BLaER1 treated with 17β-estradiol and CSF1 and Interleukin-3, amounts not matched to agents 10 nM and 100 nM (cell line): Measurements from ENCODE around the gene MST1.
A peak's percentile ranks its signal among the peaks of the same experiment; 100 is the strongest.

Experiments
- H3K27ac ChIP-seq, 11 experiments: shearing (Covaris generic); formaldehyde crosslinking; 2 replicates each; pipeline ENCODE4 v1.8.1; 2022
- H3K27me3 ChIP-seq, 11 experiments: shearing (Covaris generic); formaldehyde crosslinking; 2 replicates each; pipeline ENCODE4 v1.8.1; 2022
- H3K36me3 ChIP-seq, 11 experiments: shearing (Covaris generic); formaldehyde crosslinking; 2 replicates each; pipeline ENCODE4 v1.8.1; 2022
- H3K4me1 ChIP-seq, 10 experiments: shearing (Covaris generic); formaldehyde crosslinking; 2 replicates each; pipeline ENCODE4 v1.8.1; 2022
- H3K4me2 ChIP-seq, 11 experiments: shearing (Covaris generic); formaldehyde crosslinking; 2 replicates each; pipeline ENCODE4 v1.8.1; 2022
- H3K4me3 ChIP-seq, 10 experiments: shearing (Covaris generic); formaldehyde crosslinking; 2 replicates each; pipeline ENCODE4 v1.8.1; 2022
- H3K9ac ChIP-seq, 11 experiments: shearing (Covaris generic); formaldehyde crosslinking; 2 replicates each; pipeline ENCODE4 v1.8.1; 2022
- H3K9me3 ChIP-seq, 11 experiments: shearing (Covaris generic); formaldehyde crosslinking; replicated peaks in 1 of 11; 2 replicates each; pipeline ENCODE4 v1.8.1; 2022
- H4K20me1 ChIP-seq, 11 experiments: shearing (Covaris generic); formaldehyde crosslinking; 2 replicates each; pipeline ENCODE4 v1.8.1; 2022
- Cebpa-rat ChIP-seq, 11 experiments: shearing (Covaris generic); IDR thresholded peaks; 2 replicates each; pipeline ENCODE4 v1.8.1; 2022

MST1 gene

GRCh38 chr3:49716169-49716568 lies 26.9 kb upstream of the MST1 start:
- peak overlapping the region in 1 of 11 experiments; percentile 51; a peak in 2 of 22 replicates for H3K27ac ChIP-seq
- peak overlapping the region in 10 of 11 experiments; percentile 79 to 100 (median 98); a peak in 17 of 22 replicates for H3K4me2 ChIP-seq
- H3K4me3 ChIP-seq = no peak overlapping the region
- TF ChIP-seq Cebpa-rat (IDR thresholded peaks at IDR 0.05) = no peak
- peaks cover 0 to 4% (median 0%) of the 10 kb centered on the region in 11 experiments; a peak in 3 of 22 replicates for H3K27me3 ChIP-seq
- peaks cover 0 to 63% (median 30%) of the 10 kb centered on the region in 11 experiments; a peak in 19 of 22 replicates for H4K20me1 ChIP-seq
- peak overlapping the region in 3 of 11 experiments; percentile 51 to 59 (median 52); a peak in 3 of 22 replicates for H3K9ac ChIP-seq
- H3K4me1 ChIP-seq = peaks cover 51 to 81% (median 74%) of the 10 kb centered on the region in 10 experiments
- peaks cover 10 to 43% (median 27%) of the 10 kb centered on the region in 11 experiments for H3K36me3 ChIP-seq
- no peaks in the 10 kb centered on the region for H3K9me3 ChIP-seq

GRCh38 chr3:49715611-49716121 lies 26.4 kb upstream of the MST1 start:
- TF ChIP-seq Cebpa-rat (IDR thresholded peaks at IDR 0.05) = no peak
- Histone ChIP-seq H4K20me1 (peaks cover 0 to 58% (median 25%) of the 10 kb centered on the region in 11 experiments; a peak in 19 of 22 replicates), H3K27ac (no peak overlapping the region), H3K27me3 (peaks cover 0 to 4% (median 0%) of the 10 kb centered on the region in 11 experiments; a peak in 3 of 22 replicates), H3K4me1 (peaks cover 51 to 86% (median 79%) of the 10 kb centered on the region in 10 experiments), H3K9ac (0 out of 22 replicates have a peak overlapping the region, but pooled peaks of 2 of the 11 experiments have one; percentile 51 to 52), H3K36me3 (peaks cover 5 to 43% (median 22%) of the 10 kb centered on the region in 11 experiments), H3K4me3 (no peak overlapping the region), H3K4me2 (peak overlapping the region in 2 of 11 experiments; percentile 98 to 99; a peak in 1 of 22 replicates), H3K9me3 (no peaks in the 10 kb centered on the region)

DNA sequence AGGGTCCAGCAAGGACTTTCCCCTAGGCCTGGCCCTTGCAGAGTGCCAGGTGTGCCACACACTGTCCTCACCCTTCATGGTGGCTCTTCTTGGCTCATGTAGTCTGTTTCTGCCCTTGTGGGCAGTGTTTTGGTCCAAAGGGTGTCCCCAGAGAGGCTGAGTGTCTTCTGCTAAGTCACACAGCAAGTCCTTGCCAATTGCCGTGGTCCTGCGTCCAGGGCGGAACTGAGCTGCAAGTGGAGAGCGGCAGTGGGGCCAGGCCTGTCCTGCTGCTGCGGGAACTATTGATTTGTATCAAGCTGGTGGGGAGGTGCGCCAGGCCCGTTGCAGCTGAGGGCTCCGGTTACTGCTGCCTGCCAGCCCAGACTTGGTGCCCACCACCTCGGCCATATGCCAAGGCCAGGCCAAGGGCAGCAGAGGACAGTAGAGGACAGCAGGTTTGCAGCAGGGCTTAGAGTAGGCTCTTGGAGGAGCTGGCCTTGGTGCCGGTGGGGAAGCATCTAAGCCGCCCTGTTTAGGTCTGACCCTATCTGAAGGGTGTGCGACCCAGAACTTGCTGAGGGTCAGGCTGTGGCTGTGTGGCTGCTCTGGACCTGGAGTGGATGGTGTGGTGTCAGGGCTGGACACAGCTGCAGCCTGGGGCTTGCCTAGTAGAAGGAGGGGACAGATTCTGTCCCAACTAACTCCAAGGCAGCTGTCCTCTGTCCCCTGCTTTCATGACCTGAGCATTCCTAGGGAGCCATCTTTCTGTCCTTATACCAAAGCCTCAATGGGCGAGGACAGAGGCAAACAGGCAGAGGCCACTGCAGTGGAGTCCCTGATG lies 25.7 kb upstream of the MST1 start:
- Histone ChIP-seq H3K9ac (no peak overlapping the region), H4K20me1 (peaks cover 0 to 51% (median 18%) of the 10 kb centered on the region in 11 experiments; a peak in 19 of 22 replicates), H3K27me3 (peaks cover 0 to 4% (median 0%) of the 10 kb centered on the region in 11 experiments; a peak in 3 of 22 replicates), H3K36me3 (peaks cover 0 to 43% (median 18%) of the 10 kb centered on the region in 11 experiments; a peak in 19 of 22 replicates), H3K9me3 (no peaks in the 10 kb centered on the region), H3K4me2 (no peak overlapping the region), H3K4me3 (no peak overlapping the region), H3K27ac (no peak overlapping the region), H3K4me1 (peaks cover 50 to 84% (median 77%) of the 10 kb centered on the region in 10 experiments)
- no peak for TF ChIP-seq Cebpa-rat (IDR thresholded peaks at IDR 0.05)

DNA sequence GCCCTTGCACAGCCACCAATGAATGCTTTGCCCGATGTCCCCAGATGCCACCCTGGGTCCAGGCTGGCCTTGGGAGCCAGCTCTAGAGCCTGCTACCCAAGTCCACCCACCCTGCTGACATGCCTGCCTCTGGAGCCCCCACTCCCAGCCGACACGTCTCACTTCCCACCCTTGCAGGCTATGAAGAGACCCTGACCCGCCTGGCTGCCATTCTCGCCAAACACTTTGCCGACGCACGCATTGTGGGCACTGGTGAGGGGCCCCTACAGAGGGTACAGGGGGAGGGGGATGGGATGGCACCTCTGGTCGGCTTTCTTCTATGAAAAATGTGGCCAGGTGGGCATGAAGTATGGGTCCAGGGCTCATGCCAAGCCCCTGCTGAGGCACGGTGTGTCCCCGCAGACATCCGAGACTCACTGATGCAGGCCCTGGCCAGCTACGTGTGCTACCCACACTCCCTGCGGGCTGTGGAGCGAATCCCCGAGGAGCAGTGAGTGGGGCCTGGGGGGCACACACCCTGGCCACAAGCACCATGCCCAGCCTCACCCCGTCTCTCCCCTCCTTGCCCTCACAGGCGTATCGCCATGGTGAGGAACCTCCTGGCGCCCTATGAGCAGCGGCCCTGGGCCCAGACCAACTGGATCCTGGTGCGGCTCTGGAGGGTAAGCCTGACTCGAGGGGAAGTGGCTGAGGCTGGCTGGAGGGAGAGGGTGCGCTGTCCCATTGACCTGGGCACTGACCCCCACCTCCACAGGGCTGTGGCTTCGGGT lies 24.2 kb upstream of the MST1 start:
- peak overlapping the region in 2 of 11 experiments; percentile 12 to 36; a peak in 3 of 22 replicates for H3K9ac ChIP-seq

DNA sequence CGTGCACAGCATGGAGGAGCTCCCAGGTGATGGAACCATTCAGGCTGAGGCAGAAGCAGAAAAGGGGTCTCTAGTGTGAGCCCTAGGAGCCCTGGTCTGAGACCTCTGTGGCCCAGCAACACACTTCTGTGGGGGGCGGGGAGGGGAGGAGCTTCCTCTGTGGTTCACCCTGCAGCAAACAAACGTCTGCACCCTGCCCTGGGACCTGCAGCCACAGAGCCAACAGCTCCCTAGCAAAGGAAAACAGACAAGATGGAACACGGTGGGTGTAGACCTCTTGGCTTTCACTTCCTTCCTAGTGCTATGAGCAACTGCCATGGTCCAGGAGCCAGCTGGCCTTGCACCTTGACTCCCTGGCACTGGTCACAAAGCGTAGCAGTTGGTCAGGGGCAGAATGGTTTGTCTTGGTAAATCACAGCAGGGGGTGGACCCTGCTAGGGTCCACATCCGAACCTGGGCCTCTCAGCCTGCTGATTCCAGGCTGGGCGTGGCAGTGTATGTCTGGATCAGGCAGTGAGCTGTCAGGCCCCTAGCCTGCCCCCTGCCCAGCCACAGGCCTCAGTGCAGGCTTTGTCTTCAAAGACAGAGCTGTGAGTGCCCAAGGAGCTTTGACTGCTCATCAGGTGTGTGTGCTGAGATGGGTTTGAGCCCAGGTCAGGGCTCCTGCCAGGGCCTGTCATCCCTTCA lies 23.5 kb upstream of the MST1 start:
- Histone ChIP-seq H3K4me2 (peak overlapping the region; percentile 58 to 92 (median 77)), H3K27me3 (no peaks in the 10 kb centered on the region), H4K20me1 (peaks cover 0 to 32% (median 3%) of the 10 kb centered on the region in 11 experiments; a peak in 10 of 22 replicates), H3K9me3 (no peaks in the 10 kb centered on the region), H3K4me1 (peaks cover 34 to 72% (median 64%) of the 10 kb centered on the region in 10 experiments), H3K36me3 (peaks cover 0 to 51% (median 22%) of the 10 kb centered on the region in 11 experiments; a peak in 19 of 22 replicates), H3K9ac (peak overlapping the region in 4 of 11 experiments; percentile 9 to 36 (median 22); a peak in 5 of 22 replicates), H3K27ac (peak overlapping the region in 9 of 11 experiments; percentile 8 to 54 (median 50); a peak in 14 of 22 replicates), H3K4me3 (no peak overlapping the region; a peak in 3 of 20 replicates)
- TF ChIP-seq Cebpa-rat (IDR thresholded peaks at IDR 0.05) = no peak

More for the DNA sequence above, 24.2 kb upstream of the MST1 start:
- no peaks in the 10 kb centered on the region for H3K9me3 ChIP-seq
- H3K27ac ChIP-seq = peak overlapping the region in 9 of 11 experiments; percentile 8 to 54 (median 50); a peak in 14 of 22 replicates
- H3K4me2 ChIP-seq = peak overlapping the region; percentile 58 to 92 (median 77); a peak in 21 of 22 replicates
- peaks cover 41 to 73% (median 66%) of the 10 kb centered on the region in 10 experiments for H3K4me1 ChIP-seq
- H4K20me1 ChIP-seq = peaks cover 0 to 39% (median 10%) of the 10 kb centered on the region in 11 experiments; a peak in 19 of 22 replicates
- peaks cover 0 to 45% (median 19%) of the 10 kb centered on the region in 11 experiments; a peak in 19 of 22 replicates for H3K36me3 ChIP-seq
- peaks cover 0 to 2% (median 0%) of the 10 kb centered on the region in 11 experiments; a peak in 3 of 22 replicates for H3K27me3 ChIP-seq
- TF ChIP-seq Cebpa-rat (IDR thresholded peaks at IDR 0.05) = no peak
- H3K4me3 ChIP-seq = no peak overlapping the region; a peak in 1 of 20 replicates

DNA sequence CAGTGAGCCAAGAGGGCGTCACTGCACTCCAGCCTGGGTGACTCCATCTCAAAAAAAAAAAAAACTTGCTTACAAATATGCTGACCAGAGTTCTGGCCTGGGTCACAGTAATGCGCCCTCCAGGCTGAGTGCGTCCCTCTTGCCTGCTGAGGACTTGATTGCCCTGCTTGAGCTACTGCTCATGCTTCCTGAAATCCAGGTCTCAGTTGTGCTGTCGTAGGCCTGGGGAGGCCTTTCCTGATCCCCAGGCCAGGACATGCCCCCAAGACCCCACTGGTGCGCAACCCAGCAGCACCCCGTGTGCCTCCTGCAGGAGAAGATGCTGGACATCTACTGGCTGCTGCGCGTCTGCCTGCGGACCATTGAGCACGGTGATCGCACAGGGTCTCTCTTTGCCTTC lies 22.9 kb upstream of the MST1 start:
- Histone ChIP-seq H3K4me2 (peak overlapping the region; percentile 58 to 92 (median 77)), H3K27me3 (no peaks in the 10 kb centered on the region), H3K27ac (peak overlapping the region in 7 of 11 experiments; percentile 15 to 54 (median 51); a peak in 11 of 22 replicates), H3K4me1 (peaks cover 34 to 72% (median 64%) of the 10 kb centered on the region in 10 experiments), H4K20me1 (peaks cover 0 to 27% (median 0%) of the 10 kb centered on the region in 11 experiments; a peak in 6 of 22 replicates), H3K36me3 (peaks cover 0 to 51% (median 22%) of the 10 kb centered on the region in 11 experiments; a peak in 19 of 22 replicates), H3K9ac (peak overlapping the region in 3 of 11 experiments; percentile 7 to 31 (median 24); a peak in 2 of 22 replicates), H3K4me3 (no peak overlapping the region; a peak in 2 of 20 replicates), H3K9me3 (no peaks in the 10 kb centered on the region)
- TF ChIP-seq Cebpa-rat (IDR thresholded peaks at IDR 0.05) = no peak

DNA sequence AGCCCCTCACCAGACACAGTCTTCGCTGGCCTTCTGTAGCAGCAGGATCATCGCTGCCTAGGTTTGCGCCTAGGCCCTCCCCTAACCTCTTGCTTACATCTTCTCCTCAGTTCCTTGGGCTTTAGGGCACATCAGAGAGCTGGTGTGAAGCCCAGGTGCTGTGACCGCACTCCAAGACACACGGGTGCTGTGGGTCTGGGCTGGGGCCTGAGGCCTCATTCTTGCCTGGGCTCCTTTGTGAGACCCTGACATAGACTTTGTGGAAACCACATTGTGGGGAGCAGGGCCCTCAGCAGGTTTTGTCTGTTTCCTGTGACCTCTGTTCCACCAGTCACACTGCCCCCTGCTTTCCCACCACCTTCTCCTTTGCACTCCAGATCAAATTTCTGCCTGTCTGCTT lies 22.2 kb upstream of the MST1 start:
- H3K27ac ChIP-seq = peak overlapping the region in 4 of 11 experiments; percentile 0 to 52 (median 21); a peak in 5 of 22 replicates
- H3K36me3 ChIP-seq = peaks cover 3 to 52% (median 25%) of the 10 kb centered on the region in 11 experiments; a peak in 20 of 22 replicates
- no peak for TF ChIP-seq Cebpa-rat (IDR thresholded peaks at IDR 0.05)
- H3K9me3 ChIP-seq = no peaks in the 10 kb centered on the region
- H3K4me3 ChIP-seq = no peak overlapping the region
- peak overlapping the region in 9 of 11 experiments; percentile 61 to 92 (median 77); a peak in 17 of 22 replicates for H3K4me2 ChIP-seq
- H3K4me1 ChIP-seq = peaks cover 27 to 67% (median 59%) of the 10 kb centered on the region in 10 experiments
- no peaks in the 10 kb centered on the region for H3K27me3 ChIP-seq
- 0 out of 22 replicates have a peak overlapping the region, but pooled peaks of 1 of the 11 experiments have one; percentile 7 for H3K9ac ChIP-seq
- H4K20me1 ChIP-seq = peaks cover 0 to 21% (median 0%) of the 10 kb centered on the region in 11 experiments; a peak in 5 of 22 replicates
